HG02610 (cell line): Measurements from ENCODE around the gene CFAP69.
A peak's percentile ranks its signal among the peaks of the same experiment; 100 is the strongest.

ENCODE experiments used
- ATAC-seq: cut with Tn5 transposase; IDR thresholded peaks from one replicate; pipeline ENCODE4 v1.9.1; 2021; ENCODE audit warnings: mild to moderate bottlenecking, moderate library complexity; ENCODE audit not compliant: unreplicated experiment

The CFAP69 gene

GRCh38 chr7:90270431-90271178 lies 25.6 kb downstream of the CFAP69 start:
- ATAC-seq = no peak

GRCh38 chr7:90271753-90272152 lies 26.8 kb downstream of the CFAP69 start:
- no peak for ATAC-seq

- no peak for ATAC-seq
Observed at GRCh38 chr7:90272242-90272641, 27.3 kb downstream of the CFAP69 start.

- no peak for ATAC-seq
Observed at GRCh38 chr7:90274161-90274560, 29.2 kb downstream of the CFAP69 start.

- ATAC-seq = no peak
Observed at GRCh38 chr7:90276033-90276728, 31.2 kb downstream of the CFAP69 start.

GRCh38 chr7:90288154-90288553 lies 43.2 kb downstream of the CFAP69 start:
- no peak for ATAC-seq

- ATAC-seq = no peak
Observed at GRCh38 chr7:90290244-90291113, 45.5 kb downstream of the CFAP69 start.

GRCh38 chr7:90298145-90299038 lies 53.4 kb downstream of the CFAP69 start:
- peak; percentile 87 for ATAC-seq

- ATAC-seq = no peak
Observed at GRCh38 chr7:90303241-90303640, 58.3 kb downstream of the CFAP69 start.

- no peak for ATAC-seq
Observed at GRCh38 chr7:90309872-90310271, 64.9 kb downstream of the CFAP69 start.

GRCh38 chr7:90311175-90311574 lies 66.2 kb downstream of the CFAP69 start:
- no peak for ATAC-seq

GRCh38 chr7:90312745-90313144 lies 67.8 kb downstream of the CFAP69 start:
- ATAC-seq = no peak

GRCh38 chr7:90313907-90314306 lies 68.9 kb downstream of the CFAP69 start:
- no peak for ATAC-seq

GRCh38 chr7:90320014-90320413 lies 75.0 kb downstream of the CFAP69 start:
- no peak for ATAC-seq

- no peak for ATAC-seq
Observed at GRCh38 chr7:90320418-90320800, 75.4 kb downstream of the CFAP69 start.

- no peak for ATAC-seq
Observed at GRCh38 chr7:90320801-90321494, 76.0 kb downstream of the CFAP69 start, which contains the start of gene FAM237B. FAM237B (minus strand) TSS chr7:90321304; CDS start chr7:90319748, 1,556 bp downstream.

GRCh38 chr7:90322837-90323236 lies 77.9 kb downstream of the CFAP69 start:
- ATAC-seq = no peak

- no peak for ATAC-seq
Observed at GRCh38 chr7:90326500-90326899, 81.5 kb downstream of the CFAP69 start.

- no peak for ATAC-seq
Observed at GRCh38 chr7:90334193-90334843, 89.3 kb downstream of the CFAP69 start.
